Activated CD8-positive, alpha-beta memory T cell treated with anti-CD3 and anti-CD28 coated beads for 1 hour (primary cell): ENCODE data around the gene THAP6.

Experiments used
- DNase-seq, 2 donors: peaks; one replicate each; pipeline ENCODE4 v3.0.0-alpha.2; 2020; ENCODE audit warnings: low read depth in 1 of 2; ENCODE audit errors: extremely low read depth in 1 of 2

The THAP6 gene

DNA sequence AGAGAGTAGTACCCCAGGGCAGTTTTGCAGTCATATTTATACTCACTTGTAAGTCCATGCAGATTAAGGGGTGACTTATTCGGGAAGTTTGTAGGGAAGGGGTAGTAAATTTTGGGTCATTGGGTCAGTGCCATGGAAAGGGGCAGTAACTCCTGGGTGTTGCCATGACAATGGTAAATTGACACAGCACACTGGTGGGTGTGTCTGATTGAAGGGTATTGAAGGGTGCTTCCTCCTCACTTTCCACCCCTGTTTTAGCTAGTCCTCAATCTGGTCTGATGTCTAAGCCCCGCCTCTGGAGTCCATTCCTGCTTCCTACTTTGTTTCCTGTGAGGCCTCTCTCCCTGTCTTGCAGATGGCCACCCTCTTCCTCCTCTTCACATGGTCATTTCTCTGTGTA, 53.5 kb downstream of the THAP6 start:
- no peak for DNase-seq
